H1 (cell line): ENCODE results near the gene CHRM1. TPM values are rescaled to one million over a fixed set of nuclear protein-coding genes. Genes with fewer than 3 reads are reported as not detected.

ENCODE experiments used
- CTCF ChIA-PET: fragments of 300-600 bp; sonication (Branson Sonifier 250); formaldehyde crosslinking; loops from one replicate; lab custom pipeline; 2021; ENCODE audit not compliant: partially characterized antibody; lab: Charles Lee
- POLR2A ChIA-PET: fragments of 300-600 bp; sonication (Branson Sonifier 250); formaldehyde crosslinking; loops from one replicate; lab custom pipeline; 2021; ENCODE audit warnings: inconsistent platforms; ENCODE audit not compliant: partially characterized antibody; lab: Charles Lee
- DNase-seq, 2 experiments: peaks; one replicate each; pipeline versions ENCODE4 v3.0.0 to v3.0.0-alpha.2; 2010 to 2022; ENCODE audit warnings: low spot score in 2 of 2, low read depth in 1 of 2, mixed read lengths in 1 of 2
- FAIRE-seq: peaks from 2 replicates; lab custom pipeline; 2011; peaks lifted over from hg19 to GRCh38; lab: Jason Lieb, UNC
- H2AFZ ChIP-seq: 2 replicates; pipeline ENCODE4 v1.8.1; 2012; ENCODE audit warnings: low read length, inconsistent platforms
- H2AK5ac ChIP-seq: 2 replicates; pipeline ENCODE4 v1.6.1; 2013; ENCODE audit warnings: low read depth, low read length
- H2BK120ac ChIP-seq: replicated peaks from 2 replicates; pipeline ENCODE3; 2013; ENCODE audit warnings: low read depth, low read length, inconsistent platforms
- H2BK12ac ChIP-seq: 2 replicates; pipeline ENCODE4 v1.6.1; 2013; ENCODE audit warnings: low read depth, low read length
- H2BK15ac ChIP-seq: 2 replicates; pipeline ENCODE4 v1.6.1; 2013; ENCODE audit warnings: low read length
- H2BK20ac ChIP-seq: 2 replicates; pipeline ENCODE4 v1.6.1; 2013; ENCODE audit warnings: low read length
- H2BK5ac ChIP-seq: 2 replicates; pipeline ENCODE4 v1.6.1; 2013; ENCODE audit warnings: low read depth, low read length
- H3K14ac ChIP-seq: 2 replicates; pipeline ENCODE4 v1.6.1; 2013; ENCODE audit warnings: inconsistent platforms; ENCODE audit not compliant: insufficient read length
- H3K18ac ChIP-seq: 2 replicates; pipeline ENCODE4 v1.6.1; 2013; ENCODE audit warnings: low read length; ENCODE audit errors: extremely low read depth
- H3K23ac ChIP-seq: 2 replicates; pipeline ENCODE4 v1.6.1; 2013; ENCODE audit warnings: inconsistent platforms; ENCODE audit not compliant: insufficient read length
- H3K23me2 ChIP-seq: 2 replicates; pipeline ENCODE4 v1.6.1; 2013; ENCODE audit warnings: low read depth, low read length
- H3K27ac ChIP-seq: 2 replicates; pipeline ENCODE4 v1.6.1; 2011; ENCODE audit warnings: low read depth, low read length, inconsistent platforms
- H3K27me3 ChIP-seq, 4 experiments: replicated peaks in 1 of 4; 1 replicate in 1 of 4; 2 replicates in 3 of 4; pipeline versions ENCODE4 v1.6.1 to v1.8.1; 2011 to 2013; ENCODE audit warnings: low read length in 3 of 4, mild to moderate bottlenecking in 3 of 4, inconsistent platforms in 2 of 4, mixed read lengths in 2 of 4, moderate library complexity in 1 of 4; ENCODE audit not compliant: control insufficient read depth in 3 of 4, insufficient read depth in 3 of 4; ENCODE audit errors: extremely low read depth in 1 of 4
- H3K36me3 ChIP-seq, 4 experiments: 2 replicates each; pipeline versions ENCODE4 v1.6.1 to v1.8.1; 2011 to 2013; ENCODE audit warnings: mild to moderate bottlenecking in 4 of 4, low read length in 3 of 4, moderate library complexity in 2 of 4, control low read depth in 1 of 4, inconsistent platforms in 1 of 4; ENCODE audit not compliant: insufficient read depth in 4 of 4, control insufficient read depth in 2 of 4
- H3K4ac ChIP-seq: replicated peaks from 2 replicates; pipeline ENCODE3; 2013; ENCODE audit warnings: low read length, low read depth, mixed read lengths, inconsistent platforms; ENCODE audit not compliant: insufficient read length
- H3K4me1 ChIP-seq, 4 experiments: replicated peaks in 1 of 4; 1 replicate in 1 of 4; 2 replicates in 3 of 4; pipeline versions ENCODE4 v1.6.1 to v1.8.1; 2011 to 2013; ENCODE audit warnings: low read length in 3 of 4, inconsistent platforms in 2 of 4, mixed read lengths in 1 of 4; ENCODE audit not compliant: insufficient read depth in 4 of 4, control insufficient read depth in 3 of 4
- H3K4me2 ChIP-seq, 2 experiments: 2 replicates each; pipeline versions ENCODE4 v1.6.1 to v1.8.1; 2011 to 2013; ENCODE audit warnings: low read depth in 2 of 2, low read length in 2 of 2, control low read depth in 1 of 2, inconsistent platforms in 1 of 2, mild to moderate bottlenecking in 1 of 2; ENCODE audit not compliant: insufficient read depth in 1 of 2
- H3K4me3 ChIP-seq, 4 experiments: fragments of 200-600, 300-600 bp in 1 of 4; sonication (generic), shearing (Covaris generic), sonication (Bioruptor Twin) in 1 of 4; 2 replicates each; pipeline versions ENCODE4 v1.5.1 to v1.8.1; 2011 to 2016; ENCODE audit warnings: low read length in 4 of 4, low read depth in 3 of 4, control low read depth in 2 of 4, inconsistent platforms in 2 of 4, mild to moderate bottlenecking in 2 of 4, mixed read lengths in 1 of 4, moderate library complexity in 1 of 4; ENCODE audit not compliant: insufficient read depth in 2 of 4; ENCODE audit errors: extremely low read depth in 1 of 4
- H3K56ac ChIP-seq: replicated peaks from 2 replicates; pipeline ENCODE3; 2013; ENCODE audit warnings: low read depth, mild to moderate bottlenecking, mixed read lengths, low read length, inconsistent platforms; ENCODE audit not compliant: insufficient read length
- H3K79me1 ChIP-seq: 2 replicates; pipeline ENCODE4 v1.6.1; 2013; ENCODE audit warnings: low read depth, low read length, control low read depth
- H3K79me2 ChIP-seq, 2 experiments: 2 replicates each; pipeline versions ENCODE4 v1.6.1 to v1.8.1; 2012 to 2013; ENCODE audit warnings: low read length in 2 of 2, mild to moderate bottlenecking in 2 of 2, inconsistent platforms in 1 of 2; ENCODE audit not compliant: insufficient read depth in 2 of 2, control insufficient read depth in 1 of 2
- H3K9ac ChIP-seq, 4 experiments: replicated peaks in 1 of 4; 1 replicate in 1 of 4; 2 replicates in 3 of 4; pipeline versions ENCODE4 v1.6.1 to v1.8.1; 2011 to 2013; ENCODE audit warnings: low read depth in 3 of 4, low read length in 3 of 4, control low read depth in 2 of 4, mild to moderate bottlenecking in 2 of 4, moderate library complexity in 2 of 4, inconsistent platforms in 1 of 4; ENCODE audit errors: extremely low read depth in 1 of 4
- H3K9me3 ChIP-seq, 2 experiments: 2 replicates each; pipeline versions ENCODE4 v1.6.1 to v1.8.1; 2012 to 2013; ENCODE audit warnings: mild to moderate bottlenecking in 2 of 2, moderate library complexity in 2 of 2, control low read depth in 1 of 2, inconsistent platforms in 1 of 2, low read depth in 1 of 2, low read length in 1 of 2, mixed read lengths in 1 of 2; ENCODE audit not compliant: insufficient read depth in 2 of 2
- H4K20me1 ChIP-seq, 2 experiments: replicated peaks in 1 of 2; 2 replicates each; pipeline versions ENCODE3 to v1.8.1; 2011 to 2013; ENCODE audit warnings: inconsistent platforms in 2 of 2, low read length in 2 of 2, mild to moderate bottlenecking in 1 of 2; ENCODE audit not compliant: insufficient read depth in 2 of 2, control insufficient read depth in 1 of 2
- H4K5ac ChIP-seq: 2 replicates; pipeline ENCODE4 v1.6.1; 2013; ENCODE audit warnings: low read length, low read depth, mixed read lengths, inconsistent platforms; ENCODE audit not compliant: insufficient read length
- H4K8ac ChIP-seq: 2 replicates; pipeline ENCODE4 v1.8.0; 2013; ENCODE audit warnings: mild to moderate bottlenecking, moderate library complexity, low read length, inconsistent platforms; ENCODE audit not compliant: insufficient read depth; ENCODE audit errors: extremely low read depth
- H4K91ac ChIP-seq: replicated peaks from 2 replicates; pipeline ENCODE3; 2013; ENCODE audit warnings: low read length, mixed read lengths, inconsistent platforms; ENCODE audit not compliant: insufficient read length
- ATF3 ChIP-seq: IDR thresholded peaks from 2 replicates; pipeline ENCODE4 v1.6.1; 2011; ENCODE audit warnings: low read depth, mild to moderate bottlenecking, low read length; ENCODE audit not compliant: insufficient read depth
- CHD2 ChIP-seq: IDR thresholded peaks from 2 replicates; pipeline ENCODE4 v1.6.1; 2012; ENCODE audit warnings: low read length, improper control_type of control experiment
- EP300 ChIP-seq, 2 experiments: IDR thresholded peaks; 1 replicate in 1 of 2; 2 replicates in 1 of 2; pipeline ENCODE4 v1.6.1; 2011 to 2012; ENCODE audit warnings: low read depth in 2 of 2, low read length in 2 of 2, mild to moderate bottlenecking in 2 of 2, borderline replicate concordance in 1 of 2, inconsistent platforms in 1 of 2, moderate library complexity in 1 of 2
- USF2 ChIP-seq: IDR thresholded peaks from 2 replicates; pipeline ENCODE4 v1.6.1; 2011; ENCODE audit warnings: low read length, improper control_type of control experiment
- YY1 ChIP-seq: IDR thresholded peaks from 2 replicates; pipeline ENCODE4 v1.6.1; 2011; ENCODE audit warnings: low read depth, mild to moderate bottlenecking, low read length
- whole genome bisulfite sequencing, 2 experiments: shearing (Covaris generic) in 1 of 2; methylation state at CpG; one replicate each; pipeline versions ENCODE4 v1.1.6 to v1.1.7; 2013 to 2015; ENCODE audit warnings: low lambda C conversion rate in 2 of 2, mixed read lengths in 2 of 2, inconsistent platforms in 1 of 2, low coverage in 1 of 2, missing lambda C conversion rate in 1 of 2; ENCODE audit not compliant: insufficient replicate concordance in 2 of 2, insufficient coverage in 1 of 2, insufficient read length in 1 of 2; ENCODE audit errors: extremely low coverage in 1 of 2, missing lambda C conversion rate in 1 of 2; 5-methylcytosine and 5-hydroxymethylcytosine counted together
- polyA plus RNA-seq, 7 experiments: library from polyadenylated mRNA; depleted of rRNA in 3 of 7; stranded (reverse) in 5 of 7; unstranded in 2 of 7; fragments of >200 nt in 5 of 7; fragments of 200-250 nt in 2 of 7; gene quantifications; 1 replicate in 5 of 7; 2 replicates in 1 of 7; 4 replicates in 1 of 7; pipeline versions ENCODE4 v1.2.1 to v1.2.3, GENCODE V29; 2011 to 2013; ENCODE audit warnings: missing spikeins in 2 of 7, mixed read lengths in 2 of 7
- total RNA-seq: library from RNA; stranded (reverse); fragmentation: NEBNext Ultra II Directional; extraction: Animal tissue kit (Norgen Biotek cat#: 25700); gene quantifications from 2 replicates; pipeline ENCODE4 v1.2.1, GENCODE V29; 2021

CHRM1 gene
- total and polyA plus RNA-seq, 2 of the 8 experiments (the other 6 are each of a cell fraction or from before 2014, with no cell fraction given) = 0.08 TPM; not detected in 1

DNA sequence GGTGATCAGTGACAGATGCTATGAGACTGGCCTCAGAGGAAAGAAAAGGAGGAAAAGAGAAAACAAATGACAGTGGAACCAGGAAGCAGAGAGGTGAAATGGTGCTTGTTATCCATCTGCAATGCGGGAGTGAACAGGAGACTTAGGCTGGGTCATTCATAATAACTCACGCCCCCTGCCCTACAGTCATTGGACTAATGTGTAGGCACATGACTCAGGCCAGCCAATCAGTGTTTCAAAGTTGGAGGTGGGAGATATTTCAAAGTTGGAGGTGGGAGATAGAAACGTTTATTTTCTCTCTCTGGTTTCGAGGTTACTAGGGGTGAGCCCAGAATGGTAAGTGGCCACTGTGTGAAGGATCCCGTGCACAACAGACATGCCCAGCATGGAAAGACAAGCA is 33.3 kb upstream of the CHRM1 start:
- H3K56ac ChIP-seq = no peak overlapping the region
- H2BK5ac ChIP-seq = no peak overlapping the region
- H3K27ac ChIP-seq = no peak overlapping the region
- H3K79me1 ChIP-seq = no peaks in the 10 kb centered on the region
- no peaks in the 10 kb centered on the region for H4K20me1 ChIP-seq
- no peak overlapping the region for H3K4ac ChIP-seq
- FAIRE-seq (no peak), DNase-seq (no peak)
- CTCF ChIA-PET = no interaction called here
- no peaks in the 10 kb centered on the region for H3K23me2 ChIP-seq
- H2BK12ac ChIP-seq = no peak overlapping the region
- no peak overlapping the region for H3K9ac ChIP-seq
- no peak overlapping the region for H3K18ac ChIP-seq
- no peaks in the 10 kb centered on the region for H3K36me3 ChIP-seq
- no peak overlapping the region for H2AK5ac ChIP-seq
- H3K79me2 ChIP-seq = no peaks in the 10 kb centered on the region
- POLR2A ChIA-PET = interaction anchor here (0.6 kb wide), 1 partner anchor 54 kb away, joined by 3 read pairs; no protein-coding TSS in a partner anchor
- no peak for TF ChIP-seq CHD2
- no peak for TF ChIP-seq ATF3
- TF ChIP-seq YY1 = no peak
- TF ChIP-seq EP300 (IDR thresholded peaks at IDR 0.05; ENCODE audit: borderline replicate concordance in 1 of 2, low read depth in 2 of 2, low read length in 2 of 2) = no peak
- peak; percentile 54; the same call in 1 of the 2 replicates for TF ChIP-seq USF2
- 0 out of 7 replicates have a peak, but pooled peaks cover 0 to 3% (median 0%) of the 10 kb centered on the region in 4 experiments for H3K4me1 ChIP-seq
- no peak overlapping the region for H3K4me3 ChIP-seq
- no peak overlapping the region for H4K8ac ChIP-seq
- no peaks in the 10 kb centered on the region for H3K9me3 ChIP-seq
- no peak overlapping the region for H3K23ac ChIP-seq
- H4K91ac ChIP-seq = no peak overlapping the region
- no peak overlapping the region for H2BK20ac ChIP-seq
- H3K14ac ChIP-seq = no peak overlapping the region
- no peak overlapping the region for H3K4me2 ChIP-seq
- no peak overlapping the region for H4K5ac ChIP-seq
- no peaks in the 10 kb centered on the region for H3K27me3 ChIP-seq
- peak overlapping the region; percentile 79; the same call in 1 of the 2 replicates for H2AFZ ChIP-seq
- H2BK120ac ChIP-seq = no peak overlapping the region
- H2BK15ac ChIP-seq = no peak overlapping the region
- WGBS, 2 experiments = 86% methylated on average over 5 of the region's 5 CpGs; no CpG with 5 or more reads in 1 of the 2 experiments
